ENCODE data around the gene SYT17.

SYT17 gene

DNA sequence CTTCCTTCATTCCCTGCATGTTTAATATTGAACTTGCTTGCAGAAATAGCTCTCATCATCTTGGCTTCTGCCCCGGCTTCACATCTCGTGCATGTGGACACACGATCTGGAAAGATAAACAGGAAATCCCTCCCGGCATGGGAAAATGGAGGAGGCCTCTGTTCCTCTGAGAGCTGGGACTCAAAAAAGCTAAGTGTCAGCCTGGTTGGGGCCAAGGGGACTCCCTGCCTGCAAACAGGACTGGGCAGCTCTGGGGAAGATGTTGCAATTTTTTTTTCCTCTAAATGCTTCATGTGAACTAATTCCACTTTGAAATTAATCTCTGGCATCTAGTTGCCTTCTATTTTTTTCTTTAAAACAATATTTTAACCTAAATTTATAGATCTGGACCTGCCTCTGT, 29.4 kb upstream of the SYT17 start:
- peak in 2 of 56 donors; percentile 3 to 15 for DNase-seq

- DNase-seq, result no peak
Measured at GRCh38 chr16:19139436-19140091, 28.5 kb upstream of the SYT17 start.

DNA sequence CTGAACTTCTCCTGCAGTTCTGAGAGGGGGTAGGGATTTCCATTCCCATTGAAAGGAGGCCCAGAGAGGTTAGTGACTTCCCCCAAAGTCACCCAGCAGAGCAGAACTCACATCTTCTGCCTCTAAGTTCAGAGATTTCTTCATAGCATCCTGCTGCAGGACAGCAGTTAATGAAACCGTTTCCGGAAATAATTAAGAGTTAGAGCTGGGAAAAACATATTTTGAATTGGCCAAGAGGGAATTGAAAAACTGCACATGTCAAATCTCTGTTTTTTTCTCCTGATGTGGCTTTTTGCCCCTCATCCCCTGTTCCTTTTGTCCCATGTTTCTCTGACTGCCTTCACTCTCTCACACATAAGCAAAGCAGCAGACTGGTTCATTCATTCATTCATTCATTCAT, 27.6 kb upstream of the SYT17 start:
- no peak for DNase-seq

DNA sequence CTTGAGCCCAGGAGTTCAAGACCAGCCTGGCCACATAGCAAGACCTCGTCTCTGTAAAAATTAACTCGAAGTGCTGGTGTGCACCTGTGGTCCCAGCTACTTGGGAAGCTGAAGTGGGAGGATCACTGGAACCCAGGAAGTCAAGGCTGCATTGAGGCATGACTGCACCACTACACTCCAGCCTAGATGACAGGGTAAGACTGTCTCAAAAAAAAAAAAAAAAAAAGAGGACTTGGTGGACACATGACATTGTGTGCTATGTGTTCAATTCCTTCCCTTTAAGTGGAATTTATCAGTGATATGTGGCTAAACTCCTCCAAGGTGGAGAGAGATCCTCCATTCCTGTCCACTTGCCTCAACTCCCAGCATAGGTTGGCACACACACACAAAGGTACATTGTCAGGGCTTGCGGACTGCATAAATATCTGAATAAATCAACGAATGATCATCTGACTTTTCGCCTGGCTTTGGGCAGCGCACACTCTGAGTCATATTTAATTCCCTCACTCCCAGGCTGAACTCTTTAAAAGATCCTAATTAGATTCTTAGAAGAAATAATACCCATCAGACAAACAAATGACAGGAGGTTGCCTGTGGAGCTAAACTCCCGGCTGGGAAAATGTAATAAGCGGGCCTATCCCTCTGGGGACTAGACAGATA, 25.0 kb upstream of the SYT17 start:
- peak in 1 of 56 donors; percentile 12 for DNase-seq

DNA sequence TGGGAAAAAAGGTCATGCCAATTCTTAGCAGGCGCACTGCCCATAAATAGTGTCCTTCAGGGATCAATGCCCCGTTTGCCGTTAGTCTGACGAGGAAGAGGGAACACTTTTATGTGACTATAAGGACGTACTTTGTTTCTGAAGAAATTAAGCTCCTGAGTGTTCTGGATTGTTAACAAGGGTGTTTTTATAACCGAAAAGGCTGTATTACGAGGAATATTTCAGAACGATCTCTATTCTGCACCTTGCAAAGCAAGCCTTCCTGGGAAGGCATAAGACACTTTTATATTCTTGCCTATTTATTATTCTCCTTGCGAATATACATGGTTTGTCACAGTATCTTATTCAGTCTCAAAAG, 24.5 kb upstream of the SYT17 start:
- peak in 1 of 56 donors; percentile 14 for DNase-seq

- no peak for DNase-seq
Measured at GRCh38 chr16:19145010-19145409, 23.0 kb upstream of the SYT17 start.

- no peak for DNase-seq
Measured at GRCh38 chr16:19147126-19147525, 20.9 kb upstream of the SYT17 start.

- no peak for DNase-seq
Measured at GRCh38 chr16:19147627-19148026, 20.4 kb upstream of the SYT17 start.

DNA sequence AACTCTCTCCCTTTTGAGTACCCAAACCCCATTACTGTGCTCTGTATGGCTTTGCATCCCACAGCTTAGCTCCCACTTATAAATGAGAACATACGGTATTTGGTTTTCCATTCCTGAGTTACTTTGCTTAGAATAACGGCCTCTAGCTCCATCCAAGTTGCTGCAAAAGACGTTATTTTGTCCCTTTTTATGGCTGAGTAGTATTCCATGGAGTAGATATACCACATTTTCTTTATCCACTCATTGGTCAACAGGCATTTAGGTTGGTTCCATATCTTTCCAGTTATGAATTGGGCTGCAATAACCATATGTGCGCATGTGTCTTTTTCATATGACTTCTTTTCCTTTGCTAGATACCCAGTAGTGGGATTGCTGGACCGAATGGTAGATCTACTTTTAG, 19.9 kb upstream of the SYT17 start:
- no peak for DNase-seq

DNA sequence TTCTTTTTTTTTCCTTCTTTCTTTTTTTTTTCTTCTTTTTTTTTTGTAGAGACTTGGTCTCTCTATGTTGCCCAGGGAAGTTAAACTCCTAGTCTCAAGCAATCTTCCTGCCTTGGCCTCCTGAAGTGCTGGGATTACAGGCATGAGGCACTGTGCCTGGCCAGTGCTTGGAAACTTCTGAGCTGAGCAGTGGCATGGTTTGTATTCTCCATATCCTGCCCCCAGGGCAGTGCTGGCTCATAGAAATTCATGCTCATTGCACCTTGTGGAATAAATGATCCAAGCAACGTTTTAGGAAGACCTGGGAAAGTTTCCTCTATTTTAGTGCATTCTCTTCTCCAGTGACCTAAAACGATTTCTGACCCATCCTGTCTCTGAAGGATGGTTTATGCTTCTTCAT, 16.7 kb upstream of the SYT17 start:
- no peak for DNase-seq

DNA sequence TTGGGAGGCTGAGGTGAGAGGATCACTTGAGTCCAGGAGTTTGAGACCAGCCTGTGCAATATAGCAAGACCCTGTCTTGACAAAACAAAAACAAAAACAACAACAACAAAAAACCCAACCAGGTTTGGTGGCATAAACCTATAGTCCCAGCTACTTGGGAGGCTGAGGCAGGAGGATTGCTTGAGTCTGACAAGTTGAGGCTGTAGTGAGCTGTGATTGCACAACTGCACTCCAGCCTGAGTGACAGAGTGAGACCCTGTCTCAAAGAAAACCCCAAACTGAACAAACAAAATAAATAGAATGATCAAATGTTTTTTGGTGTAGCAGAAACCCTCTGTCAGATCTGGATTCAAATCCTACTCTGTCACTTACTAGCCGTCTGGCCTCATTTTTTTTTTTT, 16.0 kb upstream of the SYT17 start:
- DNase-seq, result no peak

GRCh38 chr16:19153876-19154275, 14.2 kb upstream of the SYT17 start:
- DNase-seq, result no peak

DNA sequence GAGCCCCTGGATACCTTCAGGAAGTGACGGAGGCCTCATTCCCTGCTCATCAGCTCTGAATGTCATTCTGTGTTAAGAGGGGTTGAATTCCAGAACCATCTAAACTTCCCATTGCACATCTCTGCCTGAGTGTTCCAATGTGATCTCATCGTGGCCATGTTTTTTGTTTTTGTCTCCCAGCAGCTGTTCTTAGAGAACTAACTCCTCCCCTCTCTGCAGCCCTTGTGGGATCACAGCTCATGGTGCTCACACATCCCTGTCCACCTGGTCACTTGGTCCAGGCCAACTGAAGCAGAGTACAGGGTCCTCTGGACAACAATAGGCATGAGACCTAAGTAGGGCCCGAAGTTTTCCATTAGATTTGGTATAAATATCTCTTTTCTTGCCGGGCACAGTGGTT, 6.0 kb upstream of the SYT17 start:
- DNase-seq, result no peak

DNA sequence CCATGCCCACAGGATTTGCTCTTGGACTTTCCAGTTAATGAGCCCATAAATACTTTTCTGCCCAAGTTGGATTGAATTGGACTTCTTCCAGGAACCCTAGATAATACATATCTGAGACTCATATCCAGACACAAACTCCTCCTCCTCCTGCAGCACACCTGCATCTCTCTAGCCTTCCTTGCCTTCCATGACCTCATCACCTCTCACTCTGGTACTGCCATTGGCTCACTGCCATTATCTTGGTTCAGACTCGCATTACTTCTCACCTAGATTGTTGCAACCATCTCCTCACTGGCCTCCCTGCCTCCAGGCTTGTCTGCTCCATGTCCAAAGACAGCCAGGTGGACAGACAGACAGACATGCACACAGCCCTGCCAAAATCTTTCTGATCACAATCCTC, 4.8 kb upstream of the SYT17 start:
- DNase-seq, result no peak

DNA sequence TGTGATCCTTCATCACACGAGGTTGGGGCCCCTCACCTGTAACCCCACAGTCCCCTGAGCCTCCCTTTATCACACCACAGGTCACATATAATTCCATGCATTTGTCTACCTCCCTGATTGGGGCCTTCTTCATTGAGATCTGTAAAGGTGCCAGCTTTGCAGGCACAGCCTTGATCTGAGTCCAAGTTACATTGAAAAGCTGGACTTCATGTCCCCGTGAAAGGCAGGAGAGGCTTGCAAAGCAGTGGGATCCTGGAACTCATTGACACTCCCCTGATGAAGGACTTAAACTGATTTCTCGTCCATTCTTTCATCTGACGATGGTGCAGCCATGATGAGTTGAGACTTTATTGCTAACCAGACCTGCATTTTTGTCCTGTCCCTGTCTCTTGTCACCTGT, 3.8 kb upstream of the SYT17 start:
- no peak for DNase-seq

GRCh38 chr16:19165101-19165500, 2.9 kb upstream of the SYT17 start:
- no peak for DNase-seq

DNA sequence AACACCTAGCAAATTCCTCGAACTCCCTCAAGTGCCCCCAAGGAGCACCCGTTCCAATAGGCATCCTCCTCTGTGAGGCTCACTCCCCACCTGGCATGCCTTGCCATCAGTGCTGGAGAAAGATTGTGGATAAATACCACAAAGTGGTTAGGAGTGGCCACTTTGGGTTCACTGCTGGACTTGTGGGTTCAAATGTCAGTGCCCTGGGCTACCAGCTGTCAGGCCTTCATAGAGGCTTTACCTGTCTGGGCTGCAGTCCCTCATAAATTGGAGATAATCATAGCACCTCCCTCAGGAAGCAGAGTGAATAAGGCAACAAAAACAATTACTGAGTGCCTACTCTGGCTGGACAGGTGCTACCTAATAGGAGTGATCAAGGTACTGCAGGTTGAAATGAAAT, 1.5 kb upstream of the SYT17 start:
- DNase-seq, result no peak

GRCh38 chr16:19168371-19169081, 486 bp downstream of the SYT17 start:
- peak in 41 of 56 donors; percentile 15 to 79 (median 50) for DNase-seq

- peak in 8 of 56 donors; percentile 9 to 32 (median 21) for DNase-seq
Measured at GRCh38 chr16:19169082-19169639, 1.1 kb downstream of the SYT17 start.

GRCh38 chr16:19170043-19170655, 2.1 kb downstream of the SYT17 start:
- peak in 26 of 56 donors; percentile 3 to 52 (median 16) for DNase-seq

- peak in 26 of 56 donors; percentile 2 to 77 (median 34) for DNase-seq
Measured at GRCh38 chr16:19172098-19172780, 4.2 kb downstream of the SYT17 start.
